IMR-90 (cell line): ENCODE measurements around the gene TJP1. TPM values are rescaled to one million over a fixed set of nuclear protein-coding genes. Genes with fewer than 3 reads are reported as not detected.

ENCODE experiments used
- ATAC-seq: fragments of 200-7000 bp; cut with Tn5 transposase; 2 replicates; pipeline ENCODE4 v1.9.1; 2020; ENCODE audit warnings: low read depth, mild to moderate bottlenecking, moderate library complexity
- BruUV-seq: library from RNA; stranded (reverse); fragments of 400-500 nt; replicated peaks from 2 replicates; lab custom pipeline; 2021; lab: Mats Ljungman, UMichigan
- CTCF ChIA-PET: fragments of 300-600 bp; formaldehyde crosslinking; extraction: SDS; loops from one replicate; lab custom pipeline; 2021; ENCODE audit warnings: antibody characterized with exemption; lab: Yijun Ruan, JAX
- POLR2A ChIA-PET: fragments of 300-600 bp; sonication (Branson Sonifier 250); formaldehyde crosslinking; loops from one replicate; lab custom pipeline; 2022; ENCODE audit warnings: antibody characterized with exemption; ENCODE audit not compliant: unreplicated experiment; lab: Charles Lee
- DNase-seq: peaks from one replicate; pipeline ENCODE4 v3.0.0; 2013
- H2AFZ ChIP-seq: replicated peaks from 2 replicates; pipeline ENCODE3; 2013; ENCODE audit warnings: low read length, mild to moderate bottlenecking; ENCODE audit not compliant: poor library complexity
- H2AK5ac ChIP-seq: 2 replicates; pipeline ENCODE4 v1.6.1; 2013; ENCODE audit warnings: low read depth, low read length, inconsistent platforms
- H2AK9ac ChIP-seq: replicated peaks from 2 replicates; pipeline ENCODE3; 2013; ENCODE audit warnings: mild to moderate bottlenecking, low read depth, low read length, moderate library complexity; ENCODE audit not compliant: poor library complexity
- H2BK120ac ChIP-seq: 2 replicates; pipeline ENCODE4 v1.6.1; 2013; ENCODE audit warnings: low read depth, low read length, inconsistent platforms
- H2BK15ac ChIP-seq: 3 replicates; pipeline ENCODE4 v1.6.1; 2013; ENCODE audit warnings: low read depth, low read length, inconsistent platforms
- H2BK20ac ChIP-seq: 2 replicates; pipeline ENCODE4 v1.6.1; 2013; ENCODE audit warnings: low read depth, mild to moderate bottlenecking, inconsistent platforms, low read length, moderate library complexity
- H2BK5ac ChIP-seq: 2 replicates; pipeline ENCODE4 v1.6.1; 2013; ENCODE audit warnings: mild to moderate bottlenecking, low read depth, low read length, inconsistent platforms; ENCODE audit not compliant: poor library complexity, severe bottlenecking
- H3K14ac ChIP-seq: replicated peaks from 2 replicates; pipeline ENCODE4 v1.6.1; 2013; ENCODE audit warnings: low read depth, low read length, inconsistent platforms
- H3K18ac ChIP-seq: 2 replicates; pipeline ENCODE4 v1.6.1; 2013; ENCODE audit warnings: low read depth, low read length, control low read depth
- H3K23ac ChIP-seq: 2 replicates; pipeline ENCODE4 v1.6.1; 2013; ENCODE audit warnings: low read depth, low read length, inconsistent platforms
- H3K27ac ChIP-seq: 2 replicates; pipeline ENCODE4 v1.5.1; 2013; ENCODE audit warnings: mild to moderate bottlenecking, control low read depth, low read length; ENCODE audit not compliant: insufficient read depth
- H3K27me3 ChIP-seq: 2 replicates; pipeline ENCODE4 v1.6.1; 2013; ENCODE audit warnings: low read length; ENCODE audit not compliant: control insufficient read depth, insufficient read depth
- H3K36me3 ChIP-seq: 2 replicates; pipeline ENCODE4 v1.6.1; 2013; ENCODE audit warnings: low read length, mixed read lengths; ENCODE audit not compliant: control insufficient read depth, insufficient read depth
- H3K4ac ChIP-seq: 2 replicates; pipeline ENCODE4 v1.6.1; 2013; ENCODE audit warnings: low read depth, low read length, inconsistent platforms
- H3K4me1 ChIP-seq: 2 replicates; pipeline ENCODE4 v1.6.1; 2013; ENCODE audit warnings: low read length, mixed read lengths; ENCODE audit not compliant: control insufficient read depth, insufficient read depth
- H3K4me2 ChIP-seq: 2 replicates; pipeline ENCODE4 v1.6.1; 2013; ENCODE audit warnings: low read depth, mild to moderate bottlenecking, control low read depth, low read length, moderate library complexity
- H3K4me3 ChIP-seq: 2 replicates; pipeline ENCODE4 v1.5.1; 2013; ENCODE audit warnings: low read depth, mild to moderate bottlenecking, control low read depth, low read length, moderate library complexity; ENCODE audit not compliant: insufficient read depth
- H3K56ac ChIP-seq: 2 replicates; pipeline ENCODE4 v1.6.1; 2013; ENCODE audit warnings: low read length, inconsistent platforms; ENCODE audit not compliant: insufficient read depth; ENCODE audit errors: extremely low read depth
- H3K79me1 ChIP-seq, 2 experiments: 2 replicates each; pipeline ENCODE4 v1.6.1; 2013; ENCODE audit warnings: low read length in 2 of 2, inconsistent platforms in 1 of 2, low read depth in 1 of 2
- H3K9ac ChIP-seq: 2 replicates; pipeline ENCODE4 v1.6.1; 2013; ENCODE audit warnings: low read depth, low read length, control low read depth
- H3K9me1 ChIP-seq: 2 replicates; pipeline ENCODE4 v1.6.1; 2013; ENCODE audit warnings: low read length, inconsistent platforms; ENCODE audit not compliant: insufficient read depth
- H3K9me3 ChIP-seq: 2 replicates; pipeline ENCODE4 v1.6.1; 2013; ENCODE audit warnings: low read length; ENCODE audit not compliant: control insufficient read depth, insufficient read depth
- H4K20me1 ChIP-seq: 2 replicates; pipeline ENCODE4 v1.6.1; 2013; ENCODE audit warnings: low read length, inconsistent platforms; ENCODE audit not compliant: insufficient read depth
- H4K5ac ChIP-seq: 2 replicates; pipeline ENCODE4 v1.6.1; 2013; ENCODE audit warnings: mild to moderate bottlenecking, low read depth, low read length, control low read depth
- H4K8ac ChIP-seq, 2 experiments: 2 replicates each; pipeline ENCODE4 v1.6.1; 2013; ENCODE audit warnings: low read depth in 2 of 2, low read length in 2 of 2, control low read depth in 1 of 2, inconsistent platforms in 1 of 2
- H4K91ac ChIP-seq: 2 replicates; pipeline ENCODE4 v1.6.1; 2013; ENCODE audit warnings: low read depth, low read length, inconsistent platforms; ENCODE audit not compliant: insufficient read depth
- BHLHE40 ChIP-seq: fragments of 150-350 bp; IDR thresholded peaks from 2 replicates; pipeline ENCODE4 v1.6.1; 2016; ENCODE audit warnings: mild to moderate bottlenecking, low read depth, low read length
- ELK1 ChIP-seq: fragments of 150-350 bp; IDR thresholded peaks from 2 replicates; pipeline ENCODE4 v1.6.1; 2016; ENCODE audit warnings: low read depth, mild to moderate bottlenecking, low read length, moderate library complexity, borderline replicate concordance
- FOS ChIP-seq: fragments of 150-350 bp; IDR thresholded peaks from 2 replicates; pipeline ENCODE4 v1.6.1; 2016; ENCODE audit warnings: low read depth, low read length
- WGBS, 2 experiments: methylation state at CpG; one replicate each; pipeline versions ENCODE4 v1.1.5 to v1.1.7; 2013; ENCODE audit warnings: missing lambda C conversion rate in 2 of 2; ENCODE audit not compliant: insufficient read length in 1 of 2; ENCODE audit errors: extremely low coverage in 2 of 2; 5-methylcytosine and 5-hydroxymethylcytosine counted together
- dilution Hi-C: fragments of 300-500 bp; cut with HindIII; formaldehyde crosslinking; loops from one replicate; pipeline ENCODE4 v1.14.3; 2018; ENCODE audit warnings: low sequenced_read_pairs; ENCODE audit not compliant: unreplicated experiment
- in situ Hi-C: fragments of 300-500 bp; cut with MboI; formaldehyde crosslinking; loops from 3 replicates; pipeline ENCODE4 v1.14.3; 2019; ENCODE audit warnings: low sequenced_read_pairs, inconsistent platforms, mixed read lengths
- intact Hi-C: fragments of 100-400 bp; cut with micrococcal nuclease; formaldehyde crosslinking; loops from 2 replicates; pipeline ENCODE4 v1.10.0; 2022
- polyA plus RNA-seq, 3 experiments: library from polyadenylated mRNA; depleted of rRNA; stranded (reverse); fragments of >200 nt; gene quantifications; 2 replicates each; pipeline ENCODE4 v1.2.3, GENCODE V29; 2012; ENCODE audit warnings: low replicate concordance in 1 of 3
- total RNA-seq: library from RNA; depleted of rRNA; stranded (reverse); fragments of >200 nt; gene quantifications from 2 replicates; pipeline ENCODE4 v1.2.3, GENCODE V29; 2012

Gene TJP1
- total and polyA plus RNA-seq, 2 of the 4 experiments (the other 2 are of a cell fraction), result 42.2 to 43.4 TPM

GRCh38 chr15:29811691-29812383, 10.4 kb downstream of the TJP1 start:
- H3K9me3 ChIP-seq, result no peaks in the 10 kb centered on the region
- no peak overlapping the region for H2BK15ac ChIP-seq
- no peak overlapping the region for H3K18ac ChIP-seq
- no peak overlapping the region for H2BK20ac ChIP-seq
- TF ChIP-seq BHLHE40 (no peak), ELK1 (no peak), FOS (no peak)
- H3K27ac ChIP-seq, result no peak overlapping the region
- no peak overlapping the region for H4K5ac ChIP-seq
- H3K4me1 ChIP-seq, result peaks cover 6% of the 10 kb centered on the region
- no peak overlapping the region for H2BK120ac ChIP-seq
- no peaks in the 10 kb centered on the region; the same call in 1 of the 2 replicates for H3K9me1 ChIP-seq
- H2BK5ac ChIP-seq, result no peak overlapping the region
- BruUV-seq, result no TSS peak
- no peak overlapping the region for H4K91ac ChIP-seq
- no peaks in the 10 kb centered on the region for H3K36me3 ChIP-seq
- no peak overlapping the region for H4K8ac ChIP-seq
- no peak overlapping the region for H2AK9ac ChIP-seq
- H4K20me1 ChIP-seq, result peaks cover 85% of the 10 kb centered on the region
- H3K27me3 ChIP-seq, result no peaks in the 10 kb centered on the region
- H3K14ac ChIP-seq, result no peak overlapping the region
- H2AK5ac ChIP-seq, result no peak overlapping the region
- no peak overlapping the region for H3K9ac ChIP-seq
- H2AFZ ChIP-seq, result no peak overlapping the region
- dilution Hi-C loops (no loop called here), intact Hi-C loops (no loop called here), in situ Hi-C loops (loop anchor here (10.0 kb wide), 1 partner anchor 113 kb away; no protein-coding TSS in a partner anchor)
- no peak overlapping the region for H3K4ac ChIP-seq
- ATAC-seq, result no peak
- no peak overlapping the region for H3K4me2 ChIP-seq
- H3K4me3 ChIP-seq, result no peak overlapping the region
- ChIA-PET CTCF (interaction anchor here (1.0 kb wide), 1 partner anchor 114 kb away, joined by 5 read pairs; no protein-coding TSS in a partner anchor), POLR2A (interaction anchor here (0.6 kb wide), 1 partner anchor 86 kb away, joined by 3 read pairs; no protein-coding TSS in a partner anchor)
- H3K56ac ChIP-seq, result no peak overlapping the region
- WGBS, 2 experiments, result no CpG with 5 or more reads among the region's 2 CpGs
- peaks cover 14 to 70% of the 10 kb centered on the region in 2 experiments; a peak in 3 of 4 replicates for H3K79me1 ChIP-seq
- H3K23ac ChIP-seq, result no peak overlapping the region
- DNase-seq, result no peak
